GM21717 (cell line): ENCODE data around the gene ADH1B.
"Not testable (repeated sequence)": the region's sequence is repeated elsewhere in the genome, so short reads cannot be mapped to it uniquely, and the experiment has no call there.

Source experiments
- ATAC-seq: cut with Tn5 transposase; IDR thresholded peaks from one replicate; pipeline ENCODE4 v1.9.1; 2021; ENCODE audit warnings: mild to moderate bottlenecking, moderate library complexity; ENCODE audit not compliant: unreplicated experiment

ADH1B gene

GRCh38 chr4:99324979-99325378, 3.8 kb upstream of the ADH1B start:
- ATAC-seq = no peak

DNA sequence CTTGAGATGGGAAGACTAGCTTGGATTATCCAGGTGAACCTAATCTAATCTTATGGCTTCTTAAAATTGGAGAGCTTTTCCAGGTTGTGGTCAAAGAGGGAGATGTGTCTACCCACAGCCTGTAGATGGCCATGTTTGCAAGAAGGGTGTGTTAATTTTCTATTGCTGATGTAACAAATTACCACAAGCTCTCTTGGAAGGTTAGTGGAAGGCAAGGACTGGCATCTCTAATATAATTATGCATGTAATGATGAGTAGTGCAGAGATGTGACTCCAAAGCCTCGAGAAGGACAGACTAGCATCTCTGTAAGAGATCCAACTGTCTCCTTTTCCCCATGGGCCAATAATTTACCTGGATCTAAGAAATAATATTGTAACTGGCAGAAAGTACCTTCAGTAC, 3.2 kb upstream of the ADH1B start:
- no peak for ATAC-seq

DNA sequence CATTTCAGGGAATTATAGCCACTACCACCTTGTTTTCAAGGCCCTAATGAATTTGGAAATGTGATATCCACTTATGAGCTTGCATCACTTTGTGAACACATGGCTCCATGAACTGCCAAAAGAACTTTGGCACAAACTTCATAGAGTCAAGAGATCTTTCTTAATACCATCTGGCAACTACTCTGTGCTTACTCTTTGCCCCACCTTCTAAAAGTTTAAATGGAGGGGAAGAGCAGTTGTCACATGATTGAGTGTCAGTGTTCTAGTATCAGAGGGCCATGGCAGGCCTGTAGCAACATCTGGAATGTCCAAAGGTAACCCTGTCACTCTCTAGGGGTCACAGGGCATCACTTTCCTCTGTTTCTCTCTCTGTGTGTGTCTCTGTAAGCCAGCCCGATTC, 2.6 kb upstream of the ADH1B start:
- ATAC-seq = no peak

- not testable (repeated sequence) for ATAC-seq
Measured at GRCh38 chr4:99317811-99318210, 3.4 kb downstream of the ADH1B start.

- ATAC-seq = no peak
Measured at GRCh38 chr4:99317354-99317753, 3.8 kb downstream of the ADH1B start.

GRCh38 chr4:99315839-99316238, 5.4 kb downstream of the ADH1B start:
- ATAC-seq = no peak

DNA sequence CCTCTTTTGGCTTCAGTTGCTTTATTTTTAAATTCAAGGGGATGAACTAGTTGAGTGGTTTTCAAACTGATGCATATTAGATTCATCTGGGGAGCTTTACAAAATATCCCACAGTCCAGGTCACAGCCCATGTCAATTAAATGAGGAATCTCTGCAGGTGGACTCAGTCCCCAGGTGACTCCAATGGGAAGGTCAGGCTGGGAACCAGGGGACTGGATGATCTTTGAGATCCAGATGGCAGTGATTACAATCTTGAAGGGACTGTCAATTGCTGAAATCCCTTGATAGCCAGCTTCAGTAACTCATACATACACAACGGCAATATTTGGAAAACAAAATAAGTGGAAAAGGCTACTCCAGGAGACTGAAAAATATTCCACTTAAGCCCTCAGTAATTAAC, 7.0 kb downstream of the ADH1B start:
- ATAC-seq = no peak

- no peak for ATAC-seq
Measured at GRCh38 chr4:99310389-99310788, 10.8 kb downstream of the ADH1B start.

- no peak for ATAC-seq
Measured at GRCh38 chr4:99305638-99306400, 15.4 kb downstream of the ADH1B start.

GRCh38 chr4:99301376-99302164, 19.6 kb downstream of the ADH1B start:
- ATAC-seq = no peak

GRCh38 chr4:99300934-99301333, 20.3 kb downstream of the ADH1B start:
- no peak for ATAC-seq

GRCh38 chr4:99293357-99293756, 27.8 kb downstream of the ADH1B start:
- no peak for ATAC-seq

GRCh38 chr4:99290848-99291786, 30.1 kb downstream of the ADH1B start, which contains the start of gene ADH1A:
TSS of gene ADH1A (minus strand) at chr4:99290985. CDS start at chr4:99290914, 71 bp downstream.
- no peak for ATAC-seq

GRCh38 chr4:99285387-99285786, 35.8 kb downstream of the ADH1B start:
- ATAC-seq = no peak

DNA sequence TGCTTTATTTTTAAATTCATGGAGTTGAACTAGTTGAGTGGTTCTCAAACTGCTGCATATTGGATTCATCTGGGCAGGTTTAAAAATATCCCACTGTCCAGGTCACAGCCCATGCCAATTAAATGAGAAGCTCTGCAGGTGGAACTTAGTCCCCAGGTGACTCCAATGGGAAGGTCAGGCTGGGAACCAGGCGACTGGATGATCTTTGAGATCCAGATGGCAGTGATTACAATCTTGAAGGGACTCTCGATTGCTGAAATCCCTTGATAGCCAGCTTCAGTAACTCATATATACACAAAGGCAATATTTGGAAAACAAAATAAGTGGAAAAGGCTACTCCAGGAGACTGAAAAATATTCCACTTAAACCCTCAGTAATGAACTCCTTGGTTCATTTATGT, 38.5 kb downstream of the ADH1B start:
- no peak for ATAC-seq

- ATAC-seq = no peak
Measured at GRCh38 chr4:99281261-99281660, 39.9 kb downstream of the ADH1B start.

- no peak for ATAC-seq
Measured at GRCh38 chr4:99276417-99276816, 44.8 kb downstream of the ADH1B start.

DNA sequence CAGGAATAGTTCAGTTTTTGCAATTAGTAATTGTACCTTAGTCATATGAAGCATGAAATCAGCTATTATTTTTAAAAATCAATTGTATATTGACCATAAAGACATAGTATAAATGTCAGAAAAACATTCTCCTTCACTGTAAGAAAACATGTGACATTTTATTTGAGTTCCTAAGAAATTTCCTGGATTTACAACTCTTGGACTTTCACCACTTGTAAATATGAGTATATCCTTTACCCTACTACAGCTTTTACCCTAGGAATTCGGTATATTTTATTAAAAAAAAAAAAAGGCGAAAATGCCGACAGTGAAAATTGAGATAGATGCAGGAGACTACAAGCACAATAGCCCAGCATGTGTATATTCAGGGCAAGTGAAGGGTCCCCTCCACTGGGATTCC, 45.3 kb downstream of the ADH1B start:
- ATAC-seq = no peak

GRCh38 chr4:99275050-99275449, 46.2 kb downstream of the ADH1B start:
- no peak for ATAC-seq

GRCh38 chr4:99273704-99274103, 47.5 kb downstream of the ADH1B start:
- no peak for ATAC-seq

GRCh38 chr4:99264927-99265326, 56.3 kb downstream of the ADH1B start:
- ATAC-seq = no peak
